Lung microvascular endothelial cell (primary cell): Measurements from ENCODE around the gene EFHD1. TPM values are rescaled to one million over a fixed set of nuclear protein-coding genes. Genes with fewer than 3 reads are reported as not detected.

ENCODE experiments used
- total RNA-seq: library from RNA; depleted of rRNA; stranded (reverse); fragments of >200 nt; gene quantifications from 2 replicates; pipeline ENCODE4 v1.2.1, GENCODE V29; 2014

Gene EFHD1
- total RNA-seq, 1 donor from 2014 or later, result 0.20 TPM

Other genes starting within 250 kb of the EFHD1 start
- gene ALPG, start 226.8 kb upstream of the EFHD1 start, total RNA-seq, result not detected in 2 replicates
- not detected in 2 replicates for gene ALPI, start 177.5 kb upstream of the EFHD1 start, total RNA-seq
- gene ECEL1, start 145.8 kb upstream of the EFHD1 start, total RNA-seq, result under 0.01 TPM in 1 of 2 replicates, not detected in the other
- gene PRSS56, start 113.2 kb upstream of the EFHD1 start, total RNA-seq, result not detected in 2 replicates
- gene CHRND, start 107.4 kb upstream of the EFHD1 start, total RNA-seq, result not detected in 2 replicates
- gene CHRNG, start 93.9 kb upstream of the EFHD1 start, total RNA-seq, result not detected in 2 replicates
- gene TIGD1, start 83.0 kb upstream of the EFHD1 start, total RNA-seq, result 0.87 and 1.8 TPM in 2 replicates
- 97.6 and 108 TPM in 2 replicates for gene EIF4E2, start 82.9 kb upstream of the EFHD1 start, total RNA-seq
- gene GIGYF2, start 63.7 kb downstream of the EFHD1 start, total RNA-seq, result 29.9 and 48.0 TPM in 2 replicates
- not detected in 2 replicates for gene KCNJ13, start 143.0 kb downstream of the EFHD1 start, total RNA-seq
- under 0.01 and 0.40 TPM in 2 replicates for gene SNORC, start 236.7 kb downstream of the EFHD1 start, total RNA-seq